ENCODE data around the gene TXLNB. TPM values are rescaled to one million over a fixed set of nuclear protein-coding genes. Genes with fewer than 3 reads are reported as not detected.

The TXLNB gene
- total and polyA plus RNA-seq, 8 donors: 0.55 to 2.2 (median 1.6) TPM

DNA sequence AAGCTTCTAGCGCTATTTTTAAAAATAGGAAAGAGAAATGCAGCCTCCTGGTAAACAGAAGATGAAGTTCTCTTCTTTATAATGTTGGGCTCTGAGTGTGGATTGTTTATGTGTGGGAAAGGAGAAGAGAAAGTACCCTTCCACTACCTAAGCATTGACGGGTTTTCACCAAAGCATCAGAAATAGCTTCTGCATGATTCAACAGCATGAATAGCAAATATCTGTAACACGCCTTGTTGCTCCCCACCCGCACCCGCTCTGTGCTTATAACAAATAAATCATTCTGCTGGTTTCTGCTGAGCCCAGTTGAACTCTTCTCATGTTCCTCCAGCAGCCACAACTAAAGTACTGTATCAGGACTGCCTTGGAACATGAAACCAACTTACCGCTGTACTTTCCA lies 20.7 kb downstream of the TXLNB start:
- Histone ChIP-seq H3K36me3 (no peaks in the 10 kb centered on the region), H3K27me3 (no peaks in the 10 kb centered on the region), H3K4me1 (no peaks in the 10 kb centered on the region), H3K4me3 (no peak overlapping the region), H3K9me3 (no peaks in the 10 kb centered on the region), H3K27ac (no peak overlapping the region)
- ATAC-seq: no peak
- TF ChIP-seq, protein P1, sequence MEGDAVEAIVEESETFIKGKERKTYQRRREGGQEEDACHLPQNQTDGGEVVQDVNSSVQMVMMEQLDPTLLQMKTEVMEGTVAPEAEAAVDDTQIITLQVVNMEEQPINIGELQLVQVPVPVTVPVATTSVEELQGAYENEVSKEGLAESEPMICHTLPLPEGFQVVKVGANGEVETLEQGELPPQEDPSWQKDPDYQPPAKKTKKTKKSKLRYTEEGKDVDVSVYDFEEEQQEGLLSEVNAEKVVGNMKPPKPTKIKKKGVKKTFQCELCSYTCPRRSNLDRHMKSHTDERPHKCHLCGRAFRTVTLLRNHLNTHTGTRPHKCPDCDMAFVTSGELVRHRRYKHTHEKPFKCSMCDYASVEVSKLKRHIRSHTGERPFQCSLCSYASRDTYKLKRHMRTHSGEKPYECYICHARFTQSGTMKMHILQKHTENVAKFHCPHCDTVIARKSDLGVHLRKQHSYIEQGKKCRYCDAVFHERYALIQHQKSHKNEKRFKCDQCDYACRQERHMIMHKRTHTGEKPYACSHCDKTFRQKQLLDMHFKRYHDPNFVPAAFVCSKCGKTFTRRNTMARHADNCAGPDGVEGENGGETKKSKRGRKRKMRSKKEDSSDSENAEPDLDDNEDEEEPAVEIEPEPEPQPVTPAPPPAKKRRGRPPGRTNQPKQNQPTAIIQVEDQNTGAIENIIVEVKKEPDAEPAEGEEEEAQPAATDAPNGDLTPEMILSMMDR (IDR thresholded peaks at IDR 0.05): no peak
- DNase-seq: no peak
- intact Hi-C loops (cut with DNase I): no loop called here

DNA sequence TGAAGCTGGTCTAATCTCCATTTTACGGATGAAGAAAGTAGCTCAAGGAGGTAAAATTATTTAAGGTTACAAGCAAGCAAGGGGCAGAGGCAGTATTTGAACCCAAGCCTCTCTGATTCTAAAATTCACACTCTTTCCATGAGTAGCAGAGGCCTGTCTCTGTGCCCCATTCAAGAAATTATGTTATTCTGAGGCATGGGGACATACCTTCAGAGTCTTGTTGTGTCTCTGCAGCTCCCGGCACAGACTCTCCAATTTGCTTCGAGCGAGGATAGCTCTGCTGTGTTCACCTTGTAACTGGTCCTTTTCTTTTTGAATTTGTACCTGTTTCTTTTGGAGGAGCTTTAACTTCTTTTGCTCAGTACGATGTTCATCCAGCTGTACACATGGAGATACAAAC lies 21.5 kb downstream of the TXLNB start:
- Histone ChIP-seq H3K27me3 (no peaks in the 10 kb centered on the region), H3K27ac (no peak overlapping the region), H3K36me3 (no peaks in the 10 kb centered on the region), H3K4me1 (no peaks in the 10 kb centered on the region), H3K4me3 (no peak overlapping the region), H3K9me3 (no peaks in the 10 kb centered on the region)
- ATAC-seq: no peak
- TF ChIP-seq, protein P1 (IDR thresholded peaks at IDR 0.05): no peak
- DNase-seq: no peak
- intact Hi-C loops (cut with DNase I): no loop called here

DNA sequence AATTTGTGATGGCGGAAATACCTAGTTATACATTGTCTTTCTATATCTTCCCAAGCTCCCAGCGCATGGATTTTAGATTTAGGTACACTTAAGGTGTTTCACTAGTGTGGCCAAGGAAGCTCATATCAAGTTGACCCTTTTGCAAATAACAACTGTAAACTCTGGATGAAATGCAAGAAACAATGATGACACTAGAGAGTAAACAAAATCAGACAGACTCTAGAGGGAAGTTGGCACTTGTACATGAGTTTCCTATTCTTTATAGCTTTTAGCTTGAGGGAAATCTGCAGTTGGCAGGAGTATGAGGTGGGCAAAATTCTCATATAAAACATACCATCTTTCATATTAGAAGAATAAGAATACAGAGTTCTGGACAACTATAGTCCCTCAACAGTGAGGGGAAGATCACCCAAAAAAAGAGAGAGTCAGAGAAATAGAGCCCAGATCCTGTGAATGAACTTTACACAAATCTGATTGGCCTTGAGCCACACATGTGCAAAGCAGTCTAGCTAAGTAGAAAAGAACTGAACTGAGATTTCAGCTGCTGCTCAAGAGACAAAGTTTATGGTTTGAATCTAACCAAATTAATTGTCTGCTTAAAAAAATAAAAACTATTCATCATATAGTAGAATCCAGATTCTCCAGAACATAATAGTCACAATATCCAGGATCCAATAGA lies 26.1 kb downstream of the TXLNB start:
- TF ChIP-seq, protein P1 (IDR thresholded peaks at IDR 0.05): no peak
- Histone ChIP-seq H3K4me1 (no peaks in the 10 kb centered on the region), H3K27ac (no peak overlapping the region), H3K9me3 (no peaks in the 10 kb centered on the region), H3K4me3 (no peak overlapping the region), H3K27me3 (no peaks in the 10 kb centered on the region), H3K36me3 (no peaks in the 10 kb centered on the region)
- no peak for ATAC-seq
- intact Hi-C loops (cut with DNase I): no loop called here
- no peak for DNase-seq

DNA sequence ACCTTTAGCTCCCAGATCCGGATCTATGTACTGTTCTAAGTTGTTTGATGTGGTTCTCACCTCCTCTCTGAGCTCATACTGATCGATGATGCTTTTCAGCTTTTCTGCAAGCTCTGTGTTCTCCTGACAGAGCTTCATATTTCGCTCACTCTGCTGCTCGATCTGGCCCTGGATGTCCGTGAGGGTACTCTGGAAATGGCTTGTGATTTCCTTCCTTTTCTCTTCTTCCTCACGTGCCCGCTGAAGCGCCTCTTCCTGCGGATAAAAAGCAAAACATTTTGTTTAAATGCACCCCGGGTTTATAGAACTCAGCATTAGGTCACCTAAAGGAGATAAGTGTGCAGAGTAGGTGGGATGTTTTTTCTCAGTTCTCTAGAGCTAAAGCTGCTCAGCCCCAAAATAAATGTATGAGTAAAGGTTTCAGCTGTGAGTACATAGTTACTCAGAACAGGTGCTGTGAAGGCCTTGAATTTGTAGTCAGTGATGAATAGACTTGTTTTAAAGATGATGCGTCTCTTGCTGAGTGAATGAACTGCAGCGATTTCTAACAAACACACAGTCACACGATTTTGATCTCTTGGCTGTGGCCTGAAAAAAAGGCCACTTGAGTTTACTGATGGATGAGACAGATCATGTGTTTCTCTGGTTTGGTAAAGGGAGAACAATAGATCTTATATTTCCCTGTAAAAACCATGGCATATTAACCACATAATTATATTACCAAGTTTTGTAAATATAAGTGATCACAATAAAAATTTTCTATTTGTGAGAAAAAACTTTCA lies 29.1 kb downstream of the TXLNB start:
- Histone ChIP-seq H3K36me3 (no peaks in the 10 kb centered on the region), H3K27ac (no peak overlapping the region), H3K27me3 (no peaks in the 10 kb centered on the region), H3K4me3 (no peak overlapping the region), H3K9me3 (no peaks in the 10 kb centered on the region), H3K4me1 (no peaks in the 10 kb centered on the region)
- DNase-seq (no peak), ATAC-seq (no peak)
- TF ChIP-seq, protein P1 (IDR thresholded peaks at IDR 0.05): no peak
- intact Hi-C loops (cut with DNase I): no loop called here

DNA sequence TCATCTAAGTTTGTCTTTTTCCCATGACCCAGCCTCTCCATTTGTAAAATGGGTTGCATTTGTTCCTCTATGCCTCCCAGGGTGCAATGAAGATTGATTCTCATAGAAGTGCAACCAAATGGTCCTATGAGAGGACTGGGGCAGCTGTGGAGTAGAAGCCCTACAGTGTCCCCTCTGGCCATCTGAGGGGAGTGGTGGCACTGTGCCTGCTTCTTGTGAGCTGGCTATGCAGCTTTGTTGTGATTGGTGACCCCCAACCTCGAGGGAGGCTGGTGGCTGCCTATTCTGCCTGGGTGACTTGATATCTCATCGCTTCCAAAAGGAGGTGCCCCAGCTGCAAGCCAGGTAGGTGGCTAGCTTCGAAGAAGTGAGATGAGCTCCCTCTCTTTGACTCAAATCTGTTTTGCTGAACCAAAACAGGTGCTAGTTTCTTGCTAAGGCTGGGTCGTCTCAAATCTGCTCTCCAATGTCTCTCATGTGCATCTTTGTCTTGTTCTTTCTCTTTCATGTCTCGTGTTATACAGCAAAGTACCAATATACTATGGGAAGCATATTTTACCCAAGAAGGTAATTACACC lies 33.9 kb downstream of the TXLNB start:
- Histone ChIP-seq H3K27ac (no peak overlapping the region), H3K27me3 (no peaks in the 10 kb centered on the region), H3K9me3 (no peaks in the 10 kb centered on the region), H3K4me3 (no peak overlapping the region), H3K4me1 (no peaks in the 10 kb centered on the region), H3K36me3 (no peaks in the 10 kb centered on the region)
- ATAC-seq (no peak), DNase-seq (no peak)
- intact Hi-C loops (cut with DNase I): no loop called here
- TF ChIP-seq, protein P1 (IDR thresholded peaks at IDR 0.05): no peak
